ENCODE data around the gene ACAT2.
"Not testable (repeated sequence)": the region's sequence is repeated elsewhere in the genome, so short reads cannot be mapped to it uniquely, and the experiment has no call there.

Gene ACAT2

DNA sequence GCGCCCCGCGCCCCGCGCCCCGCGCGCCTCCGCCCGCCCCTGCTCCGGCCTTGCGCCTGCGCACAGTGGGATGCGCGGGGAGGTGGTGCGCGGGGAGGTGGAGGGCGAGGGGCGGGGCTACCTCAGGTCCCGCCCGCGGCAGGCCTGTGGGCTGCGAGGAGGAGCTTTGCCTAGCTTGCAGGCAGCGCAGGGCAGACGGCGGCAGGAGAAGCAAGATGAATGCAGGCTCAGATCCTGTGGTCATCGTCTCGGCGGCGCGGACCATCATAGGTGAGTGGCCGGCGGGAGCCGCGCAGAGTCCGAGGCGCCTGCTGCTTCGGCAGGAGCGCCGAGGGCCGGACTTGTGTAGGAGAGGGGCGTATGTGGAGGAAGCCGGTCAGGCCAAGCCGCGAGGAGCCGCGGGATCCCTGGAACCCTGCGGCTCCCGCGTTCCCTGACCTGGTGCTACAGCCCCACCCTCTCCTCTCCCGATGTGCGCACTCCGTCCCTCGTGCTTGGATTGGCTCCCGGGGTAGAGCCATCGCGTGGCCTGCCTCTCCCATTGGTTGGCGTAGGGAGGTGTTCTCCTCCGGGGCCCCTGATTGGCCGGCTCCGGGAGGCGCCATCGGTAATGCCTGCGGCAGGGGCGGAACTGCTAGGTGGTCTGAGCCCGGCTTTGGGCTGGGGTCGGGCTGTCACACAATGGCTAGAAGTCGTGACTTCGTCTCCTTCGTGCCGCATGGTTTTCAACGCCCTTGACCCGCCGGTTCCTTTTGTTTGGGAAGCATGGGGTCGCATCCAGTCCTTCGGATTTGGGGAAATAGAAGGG, at the start of gene ACAT2:
ACAT2 (plus strand) TSS at position 173 of the 808 bp plus-strand sequence; CDS start at position 216, 43 bp downstream.
- peak; percentile 94 for DNase-seq

DNA sequence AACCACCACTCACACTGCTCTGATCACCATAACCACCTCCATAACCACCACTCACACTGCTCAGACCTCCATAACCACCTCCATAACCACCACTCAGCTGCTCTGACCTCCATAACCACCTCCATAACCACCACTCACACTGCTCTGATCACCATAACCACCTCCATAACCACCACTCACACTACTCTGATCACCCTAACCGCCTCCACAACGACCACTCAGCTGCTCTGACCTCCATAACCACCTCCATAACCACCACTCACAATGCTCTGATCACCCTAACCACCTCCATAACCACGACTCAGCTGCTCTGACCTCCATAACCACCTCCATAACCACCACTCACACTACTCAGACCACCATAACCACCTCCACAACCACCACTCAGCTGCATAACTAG, 49.5 kb upstream of the ACAT2 start:
- DNase-seq = not testable (repeated sequence)

DNA sequence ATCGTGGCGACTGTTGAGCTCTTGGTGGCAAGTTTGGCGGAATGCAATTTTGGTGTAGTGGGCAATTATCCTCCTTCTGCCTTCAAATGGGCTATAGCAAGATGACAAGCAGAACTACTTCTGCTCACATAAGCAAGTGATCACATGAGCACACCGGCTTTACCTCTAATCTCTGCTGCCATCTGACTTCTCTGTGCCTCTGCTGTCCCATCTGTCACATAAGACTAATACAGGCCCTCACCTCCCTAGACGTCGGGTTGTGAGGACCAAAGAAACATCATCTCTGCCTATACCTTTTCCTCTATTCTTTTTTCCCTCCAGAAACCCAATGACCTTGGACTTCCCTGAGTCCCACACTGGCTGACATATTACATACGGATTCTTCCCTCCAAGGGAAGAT, 47.9 kb upstream of the ACAT2 start:
- DNase-seq = no peak

DNA sequence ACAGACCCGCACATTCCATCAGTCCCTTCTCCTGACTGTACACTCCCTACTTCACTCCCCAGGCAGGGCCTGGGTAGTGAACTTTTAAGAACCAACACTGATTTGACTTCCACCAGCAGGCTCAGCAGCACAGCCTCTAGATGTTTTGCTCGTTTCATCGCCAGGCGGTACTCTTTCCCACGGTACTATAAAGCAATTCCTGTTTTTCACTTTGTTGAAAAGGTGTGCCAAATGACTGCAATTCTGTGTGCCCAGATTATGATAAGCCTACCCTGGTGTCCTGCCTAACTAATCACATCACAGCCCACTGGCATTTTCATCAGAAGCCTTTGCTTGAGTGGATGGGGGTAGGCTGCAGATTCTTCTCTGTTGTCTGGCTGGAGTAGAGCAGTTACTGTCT, 47.4 kb upstream of the ACAT2 start:
- DNase-seq = no peak

DNA sequence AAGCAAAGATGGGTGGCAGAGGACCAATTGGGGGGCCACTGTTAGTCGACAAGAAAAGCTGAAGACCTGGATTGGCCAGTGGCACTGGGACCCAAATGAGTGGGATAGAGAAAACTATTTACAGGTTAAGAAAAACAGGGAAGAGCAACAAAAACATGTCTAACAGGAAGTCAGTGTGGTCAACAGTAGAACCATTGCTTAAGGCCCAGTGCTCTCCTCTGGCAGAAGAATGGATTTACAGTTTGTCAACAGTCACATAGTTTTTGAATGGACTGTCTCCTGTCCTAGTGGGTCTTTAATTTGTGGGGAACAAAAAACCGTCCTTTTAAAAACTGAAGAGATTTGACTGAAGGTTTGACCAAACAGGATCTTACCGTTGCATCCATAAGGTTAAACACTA, 46.7 kb upstream of the ACAT2 start:
- DNase-seq = no peak

DNA sequence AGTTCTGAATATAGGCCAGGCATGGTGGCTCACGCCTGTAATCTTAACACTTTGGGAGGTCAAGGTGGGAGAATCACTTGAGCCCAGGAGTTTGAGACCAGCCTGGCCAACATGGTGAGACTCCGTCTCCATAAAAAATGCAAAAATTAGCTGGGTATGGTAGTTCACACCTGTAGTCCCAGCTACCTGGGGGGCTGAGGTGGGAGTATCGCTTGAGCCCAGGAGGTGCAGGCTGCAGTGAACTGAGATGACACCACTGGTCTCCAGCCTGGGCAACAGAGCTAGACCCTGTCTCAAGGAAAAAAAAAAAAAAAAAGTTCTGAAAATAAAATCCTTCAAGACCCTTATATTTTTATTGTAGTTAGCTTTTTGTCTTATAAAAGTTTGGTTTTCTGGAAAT, 46.2 kb upstream of the ACAT2 start:
- no peak for DNase-seq

GRCh38 chr6:159716247-159717096, 45.4 kb upstream of the ACAT2 start:
- DNase-seq = no peak

DNA sequence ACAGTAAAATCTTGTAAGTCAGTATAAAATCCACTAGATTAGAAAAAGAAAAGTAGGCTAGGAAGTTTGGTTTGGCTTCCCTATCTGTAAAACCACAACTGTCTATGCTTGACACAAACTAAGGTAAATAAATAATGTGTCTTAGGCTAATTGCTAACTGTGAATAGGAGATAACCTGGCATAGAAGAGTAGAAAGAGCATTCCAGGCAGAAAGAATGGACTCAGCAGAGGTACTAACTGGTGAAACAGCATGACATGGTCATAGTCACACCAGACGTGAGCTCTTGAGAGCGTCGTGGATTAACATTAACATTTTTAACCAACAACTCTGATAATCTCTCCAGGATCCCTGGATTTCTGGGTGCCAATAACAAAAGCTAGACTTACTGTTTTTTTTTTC, 43.2 kb upstream of the ACAT2 start:
- DNase-seq = no peak

- DNase-seq = no peak
Observed at GRCh38 chr6:159719287-159719686, 42.6 kb upstream of the ACAT2 start.

DNA sequence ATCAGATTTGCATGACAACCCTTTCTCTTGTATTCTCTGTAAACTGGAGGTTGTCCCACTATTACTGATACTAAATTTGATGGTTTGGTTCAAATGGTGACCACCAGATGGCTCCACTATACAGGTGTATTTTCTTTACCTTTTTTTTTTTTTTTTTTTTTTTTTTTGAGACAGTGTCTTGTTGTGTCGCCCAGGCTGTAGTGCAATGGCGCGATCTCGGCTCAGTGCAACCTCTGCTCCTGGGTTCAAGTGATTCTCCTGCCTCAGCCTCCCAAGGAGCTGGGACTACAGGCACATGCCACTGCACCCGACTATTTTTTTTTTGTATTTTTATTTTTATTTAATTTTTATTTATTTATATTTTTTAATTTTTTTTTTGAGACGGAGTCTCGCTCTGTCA, 41.1 kb upstream of the ACAT2 start:
- DNase-seq = peak; percentile 17

- DNase-seq = not testable (repeated sequence)
Observed at GRCh38 chr6:159721981-159722380, 39.9 kb upstream of the ACAT2 start.

- DNase-seq = no peak
Observed at GRCh38 chr6:159722655-159723054, 39.2 kb upstream of the ACAT2 start.

DNA sequence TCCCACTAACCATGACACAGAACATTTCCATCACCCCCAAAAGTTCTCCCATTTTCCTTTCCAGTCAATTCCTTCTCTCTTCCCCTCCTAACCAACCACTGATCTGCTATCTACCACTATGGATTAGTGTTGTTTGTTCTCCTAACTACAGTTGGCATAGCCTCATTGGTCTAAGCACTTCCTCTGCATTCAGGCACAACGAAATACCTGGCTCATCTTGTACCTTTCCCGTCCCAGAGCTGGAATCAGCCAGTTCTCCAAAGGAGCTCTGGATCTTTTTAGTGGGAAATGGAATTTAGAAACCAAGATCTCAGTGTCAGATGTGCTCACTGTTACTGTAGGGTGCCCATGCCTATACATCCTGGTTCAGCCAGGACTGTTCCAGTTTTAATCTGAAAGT, 38.6 kb upstream of the ACAT2 start:
- DNase-seq = no peak

DNA sequence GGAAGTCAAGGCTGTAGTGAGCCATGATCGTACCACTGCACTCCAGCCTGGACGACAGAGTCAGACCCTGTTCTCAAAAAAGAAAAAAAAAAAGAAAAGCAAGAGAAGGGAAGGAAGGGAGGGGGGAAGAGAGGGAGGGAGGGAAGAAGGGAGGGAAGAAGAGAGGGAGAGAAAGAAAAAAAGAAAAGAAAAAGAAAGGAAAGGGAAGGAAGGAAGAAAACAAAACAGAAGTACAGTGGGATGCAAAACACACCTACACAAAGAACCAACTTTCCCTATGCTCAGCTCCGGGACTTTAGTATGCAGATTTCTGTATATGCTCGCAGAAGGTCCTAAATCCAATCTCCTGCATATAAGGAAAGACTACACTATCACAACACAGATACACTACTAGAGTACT, 37.1 kb upstream of the ACAT2 start:
- DNase-seq = no peak

- DNase-seq = not testable (repeated sequence)
Observed at GRCh38 chr6:159725208-159725607, 36.6 kb upstream of the ACAT2 start.

- DNase-seq = no peak
Observed at GRCh38 chr6:159726255-159726917, 35.5 kb upstream of the ACAT2 start.

GRCh38 chr6:159726918-159727716, 34.7 kb upstream of the ACAT2 start, which contains the start of gene WTAP:
Gene WTAP, plus strand, starts transcription at chr6:159727506. Its CDS starts 8,760 bp downstream, at chr6:159736266.
- DNase-seq = peak; percentile 94

DNA sequence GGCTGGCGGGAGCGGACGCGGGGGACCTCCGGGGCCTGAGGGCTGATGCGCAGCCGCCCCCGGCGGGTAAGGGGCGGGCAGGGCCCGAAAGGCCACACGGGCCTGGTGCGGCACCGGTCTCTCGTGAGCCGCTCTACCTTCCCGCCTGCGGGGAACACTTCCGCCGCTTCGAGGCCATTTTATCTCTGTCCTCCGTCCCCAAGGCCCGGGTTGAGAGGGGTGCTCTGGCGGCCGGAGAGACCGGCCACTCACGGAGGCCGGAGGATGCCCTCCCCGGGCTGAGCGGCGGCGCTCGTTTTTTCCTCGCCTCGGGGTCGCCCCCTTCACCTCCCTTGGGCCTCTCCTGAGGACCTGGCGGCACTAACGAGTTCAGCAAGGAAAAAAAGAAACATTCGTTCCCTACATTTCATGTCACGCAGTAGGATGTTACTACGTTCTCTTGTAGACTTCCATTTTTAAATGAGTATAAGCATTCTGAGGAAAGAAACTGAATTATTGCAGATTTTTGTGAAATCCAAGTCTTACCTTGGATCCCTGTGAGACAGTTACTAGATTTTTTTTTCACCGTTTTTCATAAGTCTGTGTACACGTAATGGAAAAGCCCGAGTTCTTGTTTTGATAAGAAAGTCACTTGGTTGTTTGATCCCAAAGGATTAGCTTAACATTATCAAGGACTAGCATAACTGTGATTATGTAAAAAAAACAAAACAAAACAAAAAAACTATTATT, 34.0 kb upstream of the ACAT2 start:
- DNase-seq = peak; percentile 3

DNA sequence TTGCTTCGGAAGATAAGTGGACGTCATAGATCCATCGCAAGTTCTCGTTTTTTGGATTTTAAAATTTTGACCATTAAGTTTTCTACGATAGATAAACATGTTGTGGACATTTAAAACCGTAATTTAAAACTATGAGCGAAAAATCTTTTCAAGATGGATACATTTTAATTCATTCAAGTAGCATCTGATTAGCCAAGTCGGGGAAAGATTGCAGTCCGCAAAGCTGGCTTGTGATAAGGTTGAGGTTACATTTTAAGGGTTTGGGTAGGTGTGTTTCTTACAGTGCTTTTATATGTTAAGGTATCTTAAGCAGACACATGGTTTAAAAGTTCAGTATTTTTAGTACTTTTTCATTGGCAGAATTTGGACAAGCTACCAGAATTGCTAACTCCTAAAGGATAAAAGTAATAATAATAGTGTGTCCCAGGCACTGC, 33.3 kb upstream of the ACAT2 start:
- no peak for DNase-seq

DNA sequence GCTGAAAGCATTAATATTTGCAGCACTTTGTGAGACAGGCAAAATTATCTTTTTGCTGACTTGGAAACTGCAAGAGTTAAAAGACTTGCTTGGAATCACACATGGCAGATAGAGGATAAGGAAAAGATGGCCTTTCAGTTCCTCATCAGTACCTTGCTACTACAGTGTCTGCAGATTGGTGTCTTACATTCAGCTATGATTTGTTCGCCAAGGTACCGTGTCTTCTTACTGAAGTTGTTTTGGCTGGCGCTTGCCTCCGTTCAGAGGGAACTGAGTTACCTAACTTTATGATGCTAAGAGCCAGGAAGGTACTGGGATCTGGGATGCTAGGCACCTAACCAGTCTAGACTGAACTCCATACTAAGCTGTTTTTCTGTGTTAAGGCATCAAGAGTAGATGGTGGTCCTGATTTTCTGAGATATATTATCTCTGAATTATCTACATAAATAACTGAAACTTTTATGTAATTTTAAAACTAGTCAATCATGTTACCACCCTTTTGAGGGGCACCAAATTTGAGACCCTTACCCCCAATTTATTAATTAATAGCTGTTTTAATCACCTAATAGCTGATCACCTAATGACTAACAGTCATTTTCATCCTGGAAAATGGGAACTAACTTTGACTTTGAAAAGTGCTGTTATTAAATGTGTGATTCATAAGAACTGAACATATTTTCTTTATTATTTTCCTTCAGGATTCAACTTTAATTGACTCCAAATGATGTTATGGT, 32.1 kb upstream of the ACAT2 start:
- no peak for DNase-seq

- DNase-seq = no peak
Observed at GRCh38 chr6:159730332-159730676, 31.5 kb upstream of the ACAT2 start.

Data from SHP77 treated with DMSO at 0.1 percent for 48 hours (cell line).